Gastroesophageal sphincter (tissue), 4 donors: ENCODE results near the gene PRKACA. TPM values are rescaled to one million over a fixed set of nuclear protein-coding genes. Genes with fewer than 3 reads are reported as not detected.

Source experiments
- ATAC-seq: fragments of 150-250 bp; one replicate; pipeline ENCODE4 v1.9.1; 2016; ENCODE audit warnings: mild to moderate bottlenecking, moderate library complexity
- H3K27ac ChIP-seq, 4 donors: fragments of 200-600 bp; sonication (generic) in 3 of 4; 1 replicate in 3 of 4; 2 replicates in 1 of 4; pipeline ENCODE4 v1.5.1; 2016 to 2019
- H3K27me3 ChIP-seq: fragments of 200-600 bp; sonication (generic); one replicate; pipeline ENCODE4 v1.5.1; 2019
- H3K36me3 ChIP-seq, 2 donors: fragments of 200-600 bp; sonication (generic); one replicate each; pipeline ENCODE4 v1.5.1; 2019; ENCODE audit warnings: control low read depth in 1 of 2
- H3K4me1 ChIP-seq, 3 donors: fragments of 200-600 bp; sonication (generic); 1 replicate in 2 of 3; 2 replicates in 1 of 3; pipeline ENCODE4 v1.5.1; 2016 to 2019; ENCODE audit warnings: control low read depth in 2 of 3
- H3K4me3 ChIP-seq, 2 donors: fragments of 200-600 bp; sonication (generic); one replicate each; pipeline ENCODE4 v1.5.1; 2019; ENCODE audit warnings: mild to moderate bottlenecking in 1 of 2, moderate library complexity in 1 of 2
- H3K9me3 ChIP-seq, 3 donors: fragments of 200-600 bp; sonication (generic); one replicate each; pipeline ENCODE4 v1.5.1; 2017 to 2019; ENCODE audit warnings: control low read depth in 2 of 3
- CTCF ChIP-seq, 4 experiments: fragments of 200-600 bp in 2 of 4; fragments of 450-650 bp in 2 of 4; sonication (generic) in 1 of 4; IDR thresholded peaks; one replicate each; pipeline ENCODE4 v1.5.1; 2017 to 2019; ENCODE audit warnings: antibody characterized with exemption in 4 of 4, mild to moderate bottlenecking in 2 of 4, moderate library complexity in 2 of 4
- EP300 ChIP-seq: sonication (generic); formaldehyde crosslinking; IDR thresholded peaks from one replicate; pipeline ENCODE4 v1.6.1; 2017; ENCODE audit warnings: antibody characterized with exemption, mild to moderate bottlenecking
- POLR2A ChIP-seq, 2 donors: fragments of 450-650 bp; IDR thresholded peaks; one replicate each; pipeline ENCODE4 v1.6.1; 2017; ENCODE audit warnings: antibody characterized with exemption in 2 of 2, mild to moderate bottlenecking in 2 of 2, moderate library complexity in 1 of 2
- POLR2AphosphoS5 ChIP-seq: sonication (generic); formaldehyde crosslinking; IDR thresholded peaks from one replicate; pipeline ENCODE4 v1.6.1; 2017; ENCODE audit warnings: antibody characterized with exemption
- WGBS, 2 donors: methylation state at CpG; one replicate each; pipeline ENCODE4 v1.1.5; 2018; ENCODE audit warnings: low coverage in 1 of 2; 5-methylcytosine and 5-hydroxymethylcytosine counted together
- total RNA-seq, 4 donors: library from RNA; depleted of rRNA; stranded (reverse); fragments of >200 nt; gene quantifications; one replicate each; pipeline ENCODE4 v1.1.0, GENCODE V29; 2016

The PRKACA gene
- total RNA-seq, 4 donors from 2014 or later: 62.3 to 138 (median 76.6) TPM

GRCh38 chr19:14056069-14056666 is 61.4 kb downstream of the PRKACA start:
- 93 to 100% methylated on average over 2 to 3 of the region's 10 CpGs for WGBS, 2 donors
- TF ChIP-seq POLR2AphosphoS5: no peak
- TF ChIP-seq POLR2A (IDR thresholded peaks at IDR 0.05): no peak
- TF ChIP-seq EP300: no peak
- no peak for TF ChIP-seq CTCF (IDR thresholded peaks at IDR 0.05)
- no peak for ATAC-seq
- H3K27me3 ChIP-seq: peaks cover 41% of the 10 kb centered on the region
- no peak overlapping the region for H3K27ac ChIP-seq
- no peak overlapping the region for H3K4me3 ChIP-seq
- peaks cover 0 to 7% of the 10 kb centered on the region in 2 donors for H3K36me3 ChIP-seq
- H3K9me3 ChIP-seq: peaks cover 0 to 9% (median 0%) of the 10 kb centered on the region in 3 donors
- peaks cover 0 to 28% (median 10%) of the 10 kb centered on the region in 3 donors for H3K4me1 ChIP-seq

- TF ChIP-seq EP300 (no peak), CTCF (IDR thresholded peaks at IDR 0.05) (no peak), POLR2A (IDR thresholded peaks at IDR 0.05) (no peak), POLR2AphosphoS5 (no peak)
- Histone ChIP-seq H3K4me3 (no peak overlapping the region), H3K27me3 (peaks cover 33% of the 10 kb centered on the region), H3K4me1 (peaks cover 0 to 28% (median 10%) of the 10 kb centered on the region in 3 donors), H3K36me3 (peaks cover 0 to 7% of the 10 kb centered on the region in 2 donors), H3K27ac (no peak overlapping the region), H3K9me3 (peaks cover 0 to 9% (median 0%) of the 10 kb centered on the region in 3 donors)
- WGBS, 2 donors: 80 to 90% methylated on average over 1 to 2 of the region's 3 CpGs
- ATAC-seq: no peak
Measured at GRCh38 chr19:14055396-14055795, 62.2 kb downstream of the PRKACA start.

- Histone ChIP-seq H3K9me3 (peaks cover 0 to 9% (median 0%) of the 10 kb centered on the region in 3 donors), H3K4me1 (peaks cover 0 to 28% (median 10%) of the 10 kb centered on the region in 3 donors), H3K27ac (no peak overlapping the region), H3K36me3 (peaks cover 0 to 7% of the 10 kb centered on the region in 2 donors), H3K4me3 (no peak overlapping the region), H3K27me3 (peaks cover 27% of the 10 kb centered on the region)
- 63% methylated on average over 6 of the region's 11 CpGs; no CpG with 5 or more reads in 1 of the 2 donors for WGBS, 2 donors
- no peak for TF ChIP-seq POLR2AphosphoS5
- no peak for TF ChIP-seq EP300
- TF ChIP-seq CTCF (IDR thresholded peaks at IDR 0.05): no peak
- no peak for TF ChIP-seq POLR2A (IDR thresholded peaks at IDR 0.05)
- ATAC-seq: no peak
Measured at GRCh38 chr19:14054721-14055120, 62.8 kb downstream of the PRKACA start.

- TF ChIP-seq EP300 (no peak), POLR2AphosphoS5 (no peak), POLR2A (IDR thresholded peaks at IDR 0.05) (no peak), CTCF (IDR thresholded peaks at IDR 0.05) (no peak)
- Histone ChIP-seq H3K27ac (no peak overlapping the region), H3K4me3 (no peak overlapping the region), H3K9me3 (peaks cover 0 to 9% (median 0%) of the 10 kb centered on the region in 3 donors), H3K36me3 (peaks cover 0 to 7% of the 10 kb centered on the region in 2 donors), H3K27me3 (peaks cover 20% of the 10 kb centered on the region), H3K4me1 (peaks cover 0 to 24% (median 10%) of the 10 kb centered on the region in 3 donors)
- no peak for ATAC-seq
- WGBS, 2 donors: 83 to 92% methylated on average over 4 to 6 of the region's 6 CpGs
Measured at GRCh38 chr19:14054099-14054498, 63.5 kb downstream of the PRKACA start.

- Histone ChIP-seq H3K4me3 (no peak overlapping the region), H3K27me3 (peaks cover 14% of the 10 kb centered on the region), H3K4me1 (peaks cover 0 to 18% (median 10%) of the 10 kb centered on the region in 3 donors), H3K36me3 (peaks cover 0 to 7% of the 10 kb centered on the region in 2 donors), H3K27ac (no peak overlapping the region), H3K9me3 (peaks cover 0 to 9% (median 0%) of the 10 kb centered on the region in 3 donors)
- WGBS, 2 donors: 95% methylated on average over 3 of the region's 11 CpGs; no CpG with 5 or more reads in 1 of the 2 donors
- ATAC-seq: no peak
- no peak for TF ChIP-seq POLR2A (IDR thresholded peaks at IDR 0.05)
- TF ChIP-seq POLR2AphosphoS5: no peak
- TF ChIP-seq EP300: no peak
- no peak for TF ChIP-seq CTCF (IDR thresholded peaks at IDR 0.05)
Measured at GRCh38 chr19:14053500-14053899, 64.1 kb downstream of the PRKACA start.
